ENCODE measurements around the gene GIGYF2. TPM values are rescaled to one million over a fixed set of nuclear protein-coding genes. Genes with fewer than 3 reads are reported as not detected.

Gene GIGYF2
- total and polyA plus RNA-seq, 8 donors, result 7.1 to 158 (median 75.0) TPM

GRCh38 chr2:232815569-232815968 is 118.4 kb downstream of the GIGYF2 start:
- Histone ChIP-seq H3K27me3 (no peaks in the 10 kb centered on the region), H3K9me3 (no peaks in the 10 kb centered on the region), H3K36me3 (peaks cover 42 to 99% (median 97%) of the 10 kb centered on the region in 4 donors), H3K4me3 (no peak overlapping the region), H3K27ac (no peak overlapping the region), H3K4me1 (peaks cover 0 to 14% (median 5%) of the 10 kb centered on the region in 4 donors)
- DNase-seq, result no peak
- WGBS, 5 donors, result 82 to 91% (median 86%) methylated on average over 3 of the region's 3 CpGs
- intact Hi-C loops (cut with DNase I; ENCODE audit: low total_unique reads), result no loop called here
- TF ChIP-seq EP300 (IDR thresholded peaks at IDR 0.05) (no peak), POLR2A (IDR thresholded peaks at IDR 0.05) (no peak), CTCF (IDR thresholded peaks at IDR 0.05) (no peak), POLR2AphosphoS5 (IDR thresholded peaks at IDR 0.05) (no peak)

- Histone ChIP-seq H3K9me3 (no peaks in the 10 kb centered on the region), H3K36me3 (peaks cover 41 to 99% (median 98%) of the 10 kb centered on the region in 4 donors), H3K27me3 (no peaks in the 10 kb centered on the region), H3K27ac (no peak overlapping the region), H3K4me1 (peaks cover 0 to 14% (median 5%) of the 10 kb centered on the region in 4 donors), H3K4me3 (no peak overlapping the region)
- no peak for TF ChIP-seq POLR2A (IDR thresholded peaks at IDR 0.05)
- no peak for TF ChIP-seq EP300 (IDR thresholded peaks at IDR 0.05)
- no peak for TF ChIP-seq POLR2AphosphoS5 (IDR thresholded peaks at IDR 0.05)
- no peak for TF ChIP-seq CTCF (IDR thresholded peaks at IDR 0.05)
- intact Hi-C loops (cut with DNase I; ENCODE audit: low total_unique reads), result no loop called here
- WGBS, 5 donors, result 74 to 91% (median 88%) methylated on average over 10 of the region's 10 CpGs
- DNase-seq, result no peak
These were observed 119.5 kb downstream of the GIGYF2 start for GRCh38 chr2:232816657-232817056.

- intact Hi-C loops (cut with DNase I; ENCODE audit: low total_unique reads), result no loop called here
- WGBS, 5 donors, result 71 to 78% (median 74%) methylated on average over 3 of the region's 3 CpGs
- no peak for TF ChIP-seq POLR2AphosphoS5 (IDR thresholded peaks at IDR 0.05)
- TF ChIP-seq EP300 (IDR thresholded peaks at IDR 0.05), result no peak
- no peak for TF ChIP-seq POLR2A (IDR thresholded peaks at IDR 0.05)
- no peak for TF ChIP-seq CTCF (IDR thresholded peaks at IDR 0.05)
These were observed 120.6 kb downstream of the GIGYF2 start for GRCh38 chr2:232817756-232818155.

GRCh38 chr2:232829988-232830387 is 132.9 kb downstream of the GIGYF2 start:
- Histone ChIP-seq H3K4me3 (no peak overlapping the region), H3K27ac (no peak overlapping the region), H3K4me1 (no peaks in the 10 kb centered on the region), H3K9me3 (no peaks in the 10 kb centered on the region), H3K36me3 (peaks cover 49 to 95% (median 84%) of the 10 kb centered on the region in 4 donors), H3K27me3 (no peaks in the 10 kb centered on the region)
- TF ChIP-seq POLR2A (IDR thresholded peaks at IDR 0.05), result no peak
- TF ChIP-seq EP300 (IDR thresholded peaks at IDR 0.05), result no peak
- TF ChIP-seq CTCF (IDR thresholded peaks at IDR 0.05), result no peak
- no peak for TF ChIP-seq POLR2AphosphoS5 (IDR thresholded peaks at IDR 0.05)
- intact Hi-C loops (cut with DNase I; ENCODE audit: low total_unique reads), result no loop called here
- 74 to 92% (median 91%) methylated on average over 3 of the region's 3 CpGs for WGBS, 5 donors
- DNase-seq, result no peak

More at GRCh38 chr2:232817756-232818155, 120.6 kb downstream of the GIGYF2 start:
- no peak overlapping the region for H3K4me3 ChIP-seq
- no peaks in the 10 kb centered on the region for H3K9me3 ChIP-seq
- H3K27ac ChIP-seq, result no peak overlapping the region
- H3K36me3 ChIP-seq, result peaks cover 45 to 98% (median 96%) of the 10 kb centered on the region in 4 donors
- peaks cover 0 to 14% (median 5%) of the 10 kb centered on the region in 4 donors for H3K4me1 ChIP-seq
- no peak for DNase-seq
- no peaks in the 10 kb centered on the region for H3K27me3 ChIP-seq
